CD4-positive, alpha-beta T cell (primary cell): ENCODE data around the gene ELMO1. TPM values are rescaled to one million over a fixed set of nuclear protein-coding genes. Genes with fewer than 3 reads are reported as not detected.

ENCODE experiments used
- ATAC-seq: fragments of 200-7000 bp; cut with Tn5 transposase; one replicate; pipeline ENCODE4 v1.10.0; 2022; ENCODE audit warnings: mild to moderate bottlenecking; ENCODE audit not compliant: poor library complexity
- CTCF ChIA-PET: fragments of 350-600 bp; sonication (Branson Sonifier 250); formaldehyde crosslinking; loops from one replicate; lab custom pipeline; 2021; ENCODE audit warnings: antibody characterized with exemption, inconsistent platforms; lab: Charles Lee
- POLR2A ChIA-PET: fragments of 350-600 bp; sonication (Branson Sonifier 250); formaldehyde crosslinking; loops from one replicate; lab custom pipeline; 2021; ENCODE audit warnings: antibody characterized with exemption, inconsistent platforms; lab: Charles Lee
- DNase-seq, 14 experiments: peaks; one replicate each; pipeline ENCODE4 v3.0.0-alpha.2; 2013 to 2020; ENCODE audit warnings: mixed read lengths in 2 of 14
- H3K27ac ChIP-seq, 2 donors: one replicate each; pipeline versions ENCODE4 v1.5.1 to v1.7.0; 2013; ENCODE audit warnings: low read length in 2 of 2, low read depth in 1 of 2, mild to moderate bottlenecking in 1 of 2
- H3K27me3 ChIP-seq, 2 experiments: 1 replicate in 1 of 2; 2 replicates in 1 of 2; pipeline versions ENCODE4 v1.6.1 to v1.7.0; 2013; ENCODE audit warnings: low read length in 2 of 2, control low read depth in 1 of 2, mild to moderate bottlenecking in 1 of 2, moderate library complexity in 1 of 2; ENCODE audit not compliant: insufficient read depth in 2 of 2, control insufficient read depth in 1 of 2
- H3K36me3 ChIP-seq: one replicate; pipeline ENCODE4 v1.6.1; 2013; ENCODE audit warnings: low read length, control low read depth; ENCODE audit not compliant: insufficient read depth
- H3K4me1 ChIP-seq: one replicate; pipeline ENCODE4 v1.6.1; 2013; ENCODE audit warnings: low read length, control low read depth; ENCODE audit not compliant: insufficient read depth
- H3K4me3 ChIP-seq: one replicate; pipeline ENCODE4 v1.5.1; 2013; ENCODE audit warnings: mild to moderate bottlenecking, low read length, moderate library complexity
- H3K9me3 ChIP-seq, 2 experiments: 1 replicate in 1 of 2; 2 replicates in 1 of 2; pipeline versions ENCODE4 v1.6.1 to v1.7.0; 2013; ENCODE audit warnings: low read length in 2 of 2, mild to moderate bottlenecking in 2 of 2, control low read depth in 1 of 2, moderate library complexity in 1 of 2; ENCODE audit not compliant: control insufficient read depth in 1 of 2, insufficient read depth in 1 of 2
- H3K27ac Mint-ChIP-seq: one replicate; pipeline ENCODE4 v1.8.0; 2020; ENCODE audit warnings: mixed read lengths
- H3K27me3 Mint-ChIP-seq: one replicate; pipeline ENCODE4 v1.8.0; 2021; ENCODE audit warnings: mixed read lengths
- H3K36me3 Mint-ChIP-seq: one replicate; pipeline ENCODE4 v1.8.0; 2021; ENCODE audit warnings: low read depth, mixed read lengths
- H3K4me1 Mint-ChIP-seq: one replicate; pipeline ENCODE4 v1.8.0; 2021; ENCODE audit warnings: low read depth, mixed read lengths
- H3K4me3 Mint-ChIP-seq: one replicate; pipeline ENCODE4 v1.8.0; 2020; ENCODE audit warnings: mild to moderate bottlenecking, mixed read lengths
- H3K9me3 Mint-ChIP-seq: one replicate; pipeline ENCODE4 v1.8.0; 2020; ENCODE audit warnings: mixed read lengths
- intact Hi-C, 2 experiments: fragments of 100-400 bp; cut with DNase I in 1 of 2; cut with micrococcal nuclease in 1 of 2; formaldehyde crosslinking; loops; one replicate each; pipeline versions ENCODE4 v1.15.1 to v1.9.0; 2023 to 2025; cut with DNase I, micrococcal nuclease
- total RNA-seq, 174 experiments: library from RNA in 2 of 174; stranded (reverse) in 2 of 174; gene quantifications; one replicate each; pipeline ENCODE4 v1.2.3 and lab custom pipeline; 2021 to 2026
- TF ChIP-seq, protein P1 (sequence below): fragments of 200-600 bp; IDR thresholded peaks from one replicate; pipeline ENCODE4 v1.8.0; 2022; ENCODE audit warnings: antibody characterized with exemption, mild to moderate bottlenecking

Gene ELMO1
- total RNA-seq, 2 experiments from 2014 or later: 117 to 120 TPM

DNA sequence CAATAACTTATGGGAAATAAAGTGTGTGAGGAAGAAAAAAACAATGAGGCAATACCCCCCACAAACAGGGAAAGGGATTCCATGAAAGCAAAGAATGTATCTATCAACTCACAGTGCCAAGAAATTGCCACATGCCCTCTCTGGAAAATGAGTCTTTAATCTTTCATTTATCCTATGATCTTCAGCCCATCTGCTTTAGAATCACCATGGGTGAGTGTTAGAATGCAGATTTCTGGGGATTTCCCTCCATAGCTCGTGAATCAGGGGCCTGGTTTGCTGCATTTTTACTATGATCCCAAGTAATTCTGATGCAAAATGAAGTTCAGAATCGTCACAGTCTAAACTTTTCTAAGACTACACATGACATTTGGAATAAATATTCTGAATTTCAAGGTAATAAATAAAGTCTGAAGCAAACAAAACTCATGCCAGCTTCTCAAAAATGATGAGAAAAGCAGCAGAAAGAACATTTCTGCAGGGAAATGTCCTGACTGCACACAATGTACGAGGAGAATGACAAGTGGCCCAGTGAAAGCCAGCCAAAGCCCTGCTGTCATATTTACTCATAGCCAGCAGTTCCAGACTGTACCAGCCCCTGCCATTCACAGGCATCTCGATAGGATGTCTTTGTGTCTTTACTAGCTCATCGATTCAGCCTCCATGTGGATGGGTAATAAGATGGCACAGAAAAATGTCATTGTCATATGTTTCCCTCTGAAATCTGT, 167.1 kb downstream of the ELMO1 start:
- TF ChIP-seq, protein P1, sequence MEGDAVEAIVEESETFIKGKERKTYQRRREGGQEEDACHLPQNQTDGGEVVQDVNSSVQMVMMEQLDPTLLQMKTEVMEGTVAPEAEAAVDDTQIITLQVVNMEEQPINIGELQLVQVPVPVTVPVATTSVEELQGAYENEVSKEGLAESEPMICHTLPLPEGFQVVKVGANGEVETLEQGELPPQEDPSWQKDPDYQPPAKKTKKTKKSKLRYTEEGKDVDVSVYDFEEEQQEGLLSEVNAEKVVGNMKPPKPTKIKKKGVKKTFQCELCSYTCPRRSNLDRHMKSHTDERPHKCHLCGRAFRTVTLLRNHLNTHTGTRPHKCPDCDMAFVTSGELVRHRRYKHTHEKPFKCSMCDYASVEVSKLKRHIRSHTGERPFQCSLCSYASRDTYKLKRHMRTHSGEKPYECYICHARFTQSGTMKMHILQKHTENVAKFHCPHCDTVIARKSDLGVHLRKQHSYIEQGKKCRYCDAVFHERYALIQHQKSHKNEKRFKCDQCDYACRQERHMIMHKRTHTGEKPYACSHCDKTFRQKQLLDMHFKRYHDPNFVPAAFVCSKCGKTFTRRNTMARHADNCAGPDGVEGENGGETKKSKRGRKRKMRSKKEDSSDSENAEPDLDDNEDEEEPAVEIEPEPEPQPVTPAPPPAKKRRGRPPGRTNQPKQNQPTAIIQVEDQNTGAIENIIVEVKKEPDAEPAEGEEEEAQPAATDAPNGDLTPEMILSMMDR: no peak
- no peak for DNase-seq
- no peak overlapping the region for H3K27ac Mint-ChIP-seq

DNA sequence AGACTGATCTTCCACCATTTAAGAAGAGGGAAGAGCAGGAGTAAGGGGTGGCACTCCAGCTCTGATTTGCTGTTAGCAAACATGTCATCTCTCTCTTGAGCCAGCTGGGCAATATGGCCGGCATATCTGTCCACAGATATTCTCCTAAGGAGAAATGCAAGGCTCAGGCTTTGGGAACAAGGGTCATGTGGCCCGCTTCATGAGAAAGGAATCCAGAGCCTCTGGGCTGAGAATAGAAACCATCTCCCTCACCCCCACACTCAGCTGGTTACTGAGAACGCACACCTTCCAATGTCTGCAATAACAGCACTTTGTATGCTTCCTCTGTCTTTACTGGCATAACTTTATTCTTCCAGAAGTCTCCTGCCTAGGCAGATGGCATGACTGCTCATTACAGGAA, 171.2 kb downstream of the ELMO1 start:
- ATAC-seq: no peak

More for the DNA sequence above, 167.1 kb downstream of the ELMO1 start:
- Mint-ChIP-seq H3K4me1 (peaks cover 67% of the 10 kb centered on the region), H3K27me3 (no peaks in the 10 kb centered on the region), H3K4me3 (no peak overlapping the region), H3K9me3 (no peaks in the 10 kb centered on the region), H3K36me3 (peaks cover 22% of the 10 kb centered on the region)
- ChIA-PET CTCF (no interaction called here), POLR2A (no interaction called here)
- intact Hi-C loops: no loop called here
- Histone ChIP-seq H3K36me3 (peaks cover 10% of the 10 kb centered on the region), H3K27me3 (no peaks in the 10 kb centered on the region), H3K4me1 (peaks cover 23% of the 10 kb centered on the region), H3K27ac (no peak overlapping the region), H3K9me3 (no peaks in the 10 kb centered on the region), H3K4me3 (no peak overlapping the region)
- no peak for ATAC-seq

DNA sequence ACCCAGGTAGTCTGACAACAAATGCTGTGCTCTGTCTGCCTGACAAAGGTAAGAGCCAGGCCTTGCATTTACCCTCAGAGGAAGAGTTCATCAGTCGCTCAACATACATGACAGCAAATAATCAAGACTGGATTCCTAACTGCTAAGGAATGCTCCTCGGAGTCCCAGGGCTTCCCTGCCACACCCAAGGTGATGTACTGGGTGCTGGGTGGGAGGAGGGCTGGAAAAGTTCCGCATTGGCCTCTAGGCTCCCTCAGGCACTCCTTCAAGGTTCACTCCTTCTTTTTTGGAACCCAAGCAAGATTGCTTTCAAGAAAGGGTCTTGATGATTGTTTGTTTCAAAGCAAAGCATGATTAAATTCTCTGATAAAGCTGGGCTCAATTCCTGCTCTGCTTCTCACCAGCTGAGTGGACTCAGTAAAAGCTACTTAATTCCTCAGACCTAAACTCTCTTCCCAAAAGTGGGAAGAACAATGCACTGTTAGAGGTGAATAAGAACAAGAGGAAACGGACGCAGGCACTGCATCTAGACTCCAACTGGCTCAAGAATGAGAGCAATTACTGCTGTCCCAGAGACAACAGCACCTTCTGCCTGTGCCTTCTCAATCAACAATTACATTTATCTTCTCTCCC, 173.5 kb downstream of the ELMO1 start:
- TF ChIP-seq, protein P1: no peak
- H3K4me3 ChIP-seq: no peak overlapping the region
- Mint-ChIP-seq H3K27ac (peak overlapping the region; percentile 2), H3K4me1 (peaks cover 54% of the 10 kb centered on the region), H3K9me3 (no peaks in the 10 kb centered on the region), H3K27me3 (no peaks in the 10 kb centered on the region), H3K4me3 (no peak overlapping the region), H3K36me3 (peaks cover 46% of the 10 kb centered on the region)
- POLR2A ChIA-PET: interaction anchor here (0.5 to 0.7 kb wide), 2 partner anchors 34 to 69 kb away, joined by 3 read pairs; no protein-coding TSS in a partner anchor
- no peaks in the 10 kb centered on the region for H3K9me3 ChIP-seq
- peaks cover 18% of the 10 kb centered on the region for H3K36me3 ChIP-seq
- intact Hi-C loops: no loop called here
- CTCF ChIA-PET: interaction anchor here (0.9 kb wide), 1 partner anchor 15 kb away, joined by 3 read pairs; no protein-coding TSS in a partner anchor
- no peaks in the 10 kb centered on the region for H3K27me3 ChIP-seq
- no peak overlapping the region for H3K27ac ChIP-seq
- ATAC-seq (no peak), DNase-seq (no peak)
- peaks cover 21% of the 10 kb centered on the region for H3K4me1 ChIP-seq

More for the DNA sequence above, 171.2 kb downstream of the ELMO1 start:
- no peak for DNase-seq
- intact Hi-C loops: no loop called here
- no peak overlapping the region for H3K27ac Mint-ChIP-seq
- peaks cover 61% of the 10 kb centered on the region for H3K4me1 Mint-ChIP-seq
- H3K27ac ChIP-seq: no peak overlapping the region
- H3K9me3 ChIP-seq: no peaks in the 10 kb centered on the region
- peaks cover 30% of the 10 kb centered on the region for H3K36me3 Mint-ChIP-seq
- no peak overlapping the region for H3K4me3 ChIP-seq
- peaks cover 21% of the 10 kb centered on the region for H3K4me1 ChIP-seq
- no peaks in the 10 kb centered on the region for H3K27me3 ChIP-seq
- ChIA-PET CTCF (interaction anchor here (0.6 kb wide), 1 partner anchor 475 kb away, joined by 3 read pairs; no protein-coding TSS in a partner anchor), POLR2A (interaction anchor here (0.7 kb wide), 1 partner anchor 9 kb away, joined by 3 read pairs; no protein-coding TSS in a partner anchor)
- peaks cover 10% of the 10 kb centered on the region for H3K36me3 ChIP-seq
- TF ChIP-seq, protein P1: no peak
- H3K4me3 Mint-ChIP-seq: no peak overlapping the region
- no peaks in the 10 kb centered on the region for H3K9me3 Mint-ChIP-seq
- no peaks in the 10 kb centered on the region for H3K27me3 Mint-ChIP-seq
